Tongue (tissue), 2 donors: ENCODE measurements around the gene RASSF5. TPM values are rescaled to one million over a fixed set of nuclear protein-coding genes. Genes with fewer than 3 reads are reported as not detected.
A peak's percentile ranks its signal among the peaks of the same experiment; 100 is the strongest.

Experiments
- DNase-seq: peaks from one replicate; pipeline ENCODE4 v3.0.0-alpha.2; 2015
- total RNA-seq: library from RNA; depleted of rRNA; stranded (reverse); fragments of >200 nt; gene quantifications from one replicate; pipeline ENCODE4 v1.2.3, GENCODE V29; 2014

Gene RASSF5
- total RNA-seq, 1 donor from 2014 or later = 12.8 TPM

DNA sequence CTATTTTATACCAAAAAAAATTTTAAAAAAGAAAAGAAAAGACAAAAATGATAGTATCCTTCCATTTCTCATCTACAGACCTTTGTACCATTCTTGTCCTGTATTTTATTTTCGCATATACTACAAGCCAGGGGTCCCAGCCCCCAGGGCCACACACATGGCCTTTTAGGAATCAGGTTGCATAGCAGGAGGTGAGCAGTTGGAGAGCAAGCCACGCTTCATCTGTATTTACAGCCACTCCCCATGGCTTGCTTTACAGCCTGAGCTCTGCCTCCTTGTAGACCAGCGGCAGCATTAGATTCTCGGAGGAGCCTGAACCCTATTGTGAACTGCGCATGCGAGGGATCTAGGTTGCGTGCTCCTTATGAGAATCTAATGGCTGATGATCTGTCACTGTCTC, 39.8 kb downstream of the RASSF5 start:
- DNase-seq = no peak

DNA sequence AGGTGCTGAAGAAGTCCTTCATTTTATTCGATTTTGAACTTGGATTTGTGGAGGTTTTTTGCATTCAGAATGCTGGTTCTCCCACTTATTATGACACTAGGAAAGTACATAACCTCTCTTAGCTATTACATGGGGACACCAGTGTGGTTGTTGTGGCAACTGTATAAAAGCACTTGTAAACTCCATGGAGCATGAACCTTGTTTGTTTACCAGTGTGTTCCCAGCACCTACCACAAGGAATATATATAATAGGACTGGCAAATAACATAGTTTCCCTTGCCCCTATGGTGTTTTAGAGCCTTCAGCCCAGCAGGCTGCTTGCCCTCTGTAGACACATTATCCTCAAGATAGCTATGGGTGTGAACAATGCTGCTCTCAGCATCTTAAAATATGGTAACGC, 43.1 kb downstream of the RASSF5 start:
- DNase-seq = no peak

DNA sequence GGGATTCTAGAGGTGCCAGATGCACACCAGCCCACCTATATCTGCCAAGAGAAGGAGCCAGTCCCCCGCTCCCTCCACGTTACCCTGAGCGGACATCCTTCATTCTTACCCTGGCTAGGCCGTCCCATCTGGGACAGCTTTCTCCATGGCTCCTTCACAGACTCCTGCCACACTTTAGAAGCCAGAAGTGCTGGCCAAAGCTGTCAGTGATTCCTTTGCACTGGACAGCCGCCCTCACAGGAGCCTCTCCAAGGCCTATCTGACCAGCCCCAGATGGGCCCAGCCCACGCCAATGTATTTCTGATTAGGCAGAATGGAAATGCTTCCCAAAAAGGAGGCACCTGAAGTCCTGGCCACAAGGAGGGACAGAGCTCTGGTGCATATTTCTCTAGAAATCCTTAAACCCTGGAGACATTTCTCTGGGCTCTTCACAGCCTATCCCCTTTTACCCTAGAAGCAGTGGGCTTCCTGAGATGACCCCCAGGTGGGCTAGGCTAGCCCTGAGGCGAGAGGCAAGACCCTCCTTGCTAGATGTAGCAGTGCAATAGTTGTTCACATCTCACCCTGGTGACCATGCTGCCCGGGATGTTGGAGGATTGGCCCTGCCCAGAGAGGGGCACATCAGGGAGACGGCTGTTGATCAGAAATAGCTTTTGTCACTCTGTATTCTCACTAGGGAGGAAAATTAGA, 44.1 kb downstream of the RASSF5 start:
- no peak for DNase-seq

DNA sequence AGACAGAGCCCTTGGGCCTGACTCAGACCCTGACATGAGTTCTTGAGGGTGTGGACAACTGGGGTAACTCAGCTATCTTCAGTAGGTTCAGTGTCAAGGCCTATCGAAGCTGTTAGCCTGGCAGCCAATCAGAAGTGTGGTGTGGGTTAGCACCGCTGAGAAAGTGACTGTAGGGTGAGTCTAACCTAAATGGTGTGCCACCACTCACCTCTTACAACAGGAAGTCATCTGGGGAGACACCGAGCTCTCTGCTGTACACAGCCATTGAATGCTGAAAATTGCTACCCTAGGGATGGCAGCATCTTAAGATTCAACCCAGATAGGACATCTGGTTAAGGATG, 44.6 kb downstream of the RASSF5 start:
- no peak for DNase-seq

DNA sequence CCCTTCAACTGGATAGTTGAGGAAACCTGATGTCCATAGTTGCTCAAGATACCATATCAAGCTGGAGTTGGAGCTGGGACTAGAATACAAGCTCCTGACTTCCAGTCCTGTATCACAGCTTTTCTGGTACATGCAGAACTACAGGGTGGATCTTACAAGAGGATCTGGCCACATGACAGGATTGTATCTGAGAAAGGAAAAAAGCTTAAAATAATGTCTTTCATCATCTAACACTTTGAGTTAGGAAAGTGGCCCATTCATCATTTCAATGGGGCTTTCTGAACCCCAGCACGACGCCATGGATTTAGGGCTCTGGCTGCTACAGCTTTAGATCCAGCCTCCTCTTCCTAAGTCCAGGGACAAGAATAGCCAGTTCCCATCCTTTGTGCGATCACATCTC, 46.9 kb downstream of the RASSF5 start:
- DNase-seq = no peak

DNA sequence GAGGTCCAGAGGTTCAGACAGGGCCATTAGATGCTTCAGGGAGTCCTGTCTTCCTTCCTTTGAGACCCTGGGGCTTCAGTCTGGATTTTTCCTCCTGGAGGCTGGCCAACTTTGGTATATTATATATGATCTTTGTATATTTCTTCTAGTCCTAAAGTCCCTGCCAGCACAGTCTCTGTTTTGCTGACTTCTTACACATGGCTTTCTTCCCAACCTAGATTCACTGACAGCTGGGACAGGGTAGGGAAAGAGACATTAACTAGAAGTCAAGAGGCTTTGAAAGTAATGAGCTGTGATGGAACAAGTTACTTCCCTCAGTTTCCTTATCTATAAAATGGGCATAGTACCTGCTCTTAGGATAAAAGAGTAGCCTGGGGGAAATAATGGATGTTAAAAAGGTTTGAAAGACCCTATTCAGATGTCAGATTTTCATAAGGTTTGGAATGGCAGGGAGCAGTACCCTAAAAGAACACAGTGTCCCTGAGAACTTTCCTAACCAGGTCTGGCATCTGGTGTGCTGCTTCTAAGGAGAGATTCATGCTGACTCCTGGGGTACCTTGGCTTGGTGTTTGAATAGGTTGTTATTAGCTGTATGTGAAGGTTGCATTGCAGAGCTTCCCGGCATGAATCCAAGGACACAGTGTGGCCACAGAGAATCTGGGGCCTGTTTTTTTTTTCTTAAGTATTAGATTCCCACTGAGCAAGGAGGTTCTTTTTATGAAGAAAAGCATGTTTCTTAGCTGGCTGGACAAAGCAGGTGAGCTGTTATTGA, 47.6 kb downstream of the RASSF5 start:
- no peak for DNase-seq

DNA sequence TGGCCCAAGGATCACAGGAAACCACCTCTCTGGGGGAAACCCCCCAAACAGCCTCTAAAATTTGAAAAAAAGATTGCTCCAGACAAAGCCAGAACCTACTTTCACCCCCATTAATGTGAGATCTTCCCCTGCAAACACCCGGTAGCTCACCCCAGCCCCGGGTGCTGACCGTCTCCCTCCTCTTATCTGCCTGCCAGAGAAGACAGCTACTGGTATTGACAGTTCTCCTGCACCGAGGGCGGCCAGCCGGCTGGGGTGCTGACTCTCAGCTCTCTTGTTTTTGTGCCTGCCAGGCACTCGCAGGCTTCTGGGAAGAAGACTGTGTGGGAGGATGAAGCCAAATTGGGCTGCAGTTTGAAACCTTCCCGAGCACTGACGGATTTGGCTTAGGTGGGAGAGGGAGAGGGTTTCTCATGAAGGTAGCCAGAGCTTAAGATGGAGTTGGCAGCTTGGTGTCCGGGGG, 48.2 kb downstream of the RASSF5 start:
- DNase-seq = peak; percentile 38

DNA sequence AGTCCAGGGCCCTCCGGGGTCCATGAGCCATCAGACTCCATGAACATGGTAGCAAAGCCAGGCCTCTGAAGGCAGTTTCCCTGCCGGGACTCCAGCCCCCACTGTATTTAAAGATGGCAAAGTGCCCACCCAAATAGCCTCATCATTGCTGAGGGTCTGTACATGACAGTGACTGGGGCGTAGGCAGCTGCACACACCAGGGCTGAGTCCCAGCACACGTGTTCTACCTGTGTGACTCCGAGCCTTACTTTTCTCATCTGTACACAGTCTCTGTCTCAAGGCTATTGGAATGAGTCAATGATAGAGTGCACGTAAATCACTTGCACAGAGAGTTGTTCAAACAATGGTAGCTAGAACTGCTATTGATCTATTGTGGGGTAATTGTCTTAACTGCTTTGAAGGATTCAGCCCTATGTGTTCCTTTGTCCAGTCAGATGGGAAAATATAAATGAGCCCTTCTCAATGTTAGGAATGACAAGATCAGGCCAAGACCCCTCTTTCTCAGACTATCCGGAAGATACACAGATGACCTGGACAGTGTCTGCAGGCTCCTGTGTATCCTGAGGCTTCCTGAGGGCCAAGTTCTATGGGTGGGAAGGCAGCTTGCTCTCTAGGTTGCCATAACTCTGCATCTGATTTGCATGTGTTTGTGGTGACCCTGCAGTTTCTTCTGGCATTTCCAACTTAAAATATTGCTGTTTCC, 48.9 kb downstream of the RASSF5 start:
- no peak for DNase-seq

DNA sequence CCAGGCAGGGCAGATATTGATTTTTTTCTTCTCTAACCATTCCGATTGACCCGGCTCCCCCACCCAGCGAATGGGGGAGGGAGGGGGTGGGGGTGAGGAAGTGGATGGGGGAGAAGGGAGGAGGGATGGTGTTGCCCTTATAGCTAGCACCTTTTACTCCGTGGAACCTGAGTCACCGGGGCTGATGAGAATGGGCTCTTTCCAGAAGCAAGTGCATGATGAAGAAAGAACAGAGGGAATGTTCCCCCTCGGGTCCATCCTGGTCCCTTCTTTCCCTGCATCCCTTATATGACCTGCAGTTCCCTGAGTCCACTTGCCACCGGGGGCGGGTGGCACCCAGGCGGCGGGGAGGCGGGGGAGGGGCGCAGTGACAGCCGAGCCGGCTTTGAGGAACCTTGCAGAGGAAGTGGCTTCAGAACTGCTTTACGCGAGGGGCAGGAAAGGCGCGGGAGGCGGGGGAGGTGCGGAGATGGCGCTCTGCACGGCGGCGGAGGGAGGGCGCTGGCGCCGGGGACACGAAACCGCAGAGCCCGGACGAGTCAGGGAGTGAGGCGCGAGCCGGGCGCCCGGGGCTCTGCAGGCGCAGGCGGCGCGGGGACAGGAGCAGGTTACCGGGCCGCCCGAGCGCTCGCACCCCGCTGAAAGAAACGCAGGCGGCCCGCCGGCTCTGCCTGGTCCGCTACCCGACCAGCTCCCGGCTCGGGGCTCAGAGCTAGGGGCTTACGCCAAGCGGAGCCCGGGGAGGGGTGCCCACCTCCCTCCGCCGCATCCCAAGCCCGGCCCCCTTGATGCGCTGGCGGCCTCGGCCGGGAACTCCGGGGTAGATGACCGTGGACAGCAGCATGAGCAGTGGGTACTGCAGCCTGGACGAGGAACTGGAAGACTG, 49.7 kb downstream of the RASSF5 start:
- DNase-seq = peak; percentile 64

DNA sequence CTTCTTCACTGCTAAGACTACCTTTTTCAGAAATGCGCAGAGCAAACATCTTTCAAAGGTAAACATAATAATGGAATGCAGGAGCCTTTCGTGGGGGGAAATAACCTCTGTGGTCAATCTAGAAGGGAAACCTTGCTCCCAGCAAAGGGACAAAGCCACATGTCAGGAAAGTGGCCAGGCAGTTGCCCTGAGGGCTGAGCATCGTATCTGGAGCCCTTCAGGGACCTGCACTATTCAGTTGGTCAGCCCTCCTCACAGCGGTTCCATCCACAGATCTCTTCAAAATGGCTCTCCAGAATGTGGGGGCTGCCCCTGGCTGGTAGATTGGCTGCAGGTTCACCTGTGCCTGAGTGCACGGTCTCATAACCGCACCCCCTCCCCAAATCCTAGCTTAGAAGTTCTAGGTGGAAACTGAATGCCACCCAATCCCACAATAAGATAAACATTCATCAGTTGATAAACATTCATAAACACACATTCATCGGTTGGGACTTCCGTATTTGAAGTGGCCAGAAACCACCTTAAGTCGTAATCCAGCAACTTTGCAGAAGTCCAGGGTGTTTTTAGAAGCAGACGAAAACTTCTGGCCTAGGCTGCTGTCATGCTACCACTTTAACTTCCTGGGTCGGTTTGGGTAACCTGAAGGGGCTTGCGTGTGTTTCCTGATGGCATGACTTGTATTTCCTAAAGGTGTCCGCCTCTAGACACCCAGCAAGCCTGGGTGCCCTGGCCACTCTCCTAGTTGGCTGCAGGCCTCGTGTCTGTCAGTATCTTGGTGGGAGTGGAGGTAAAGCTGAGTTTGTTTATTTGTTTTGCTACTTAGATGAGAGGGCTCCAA, 50.5 kb downstream of the RASSF5 start:
- no peak for DNase-seq

DNA sequence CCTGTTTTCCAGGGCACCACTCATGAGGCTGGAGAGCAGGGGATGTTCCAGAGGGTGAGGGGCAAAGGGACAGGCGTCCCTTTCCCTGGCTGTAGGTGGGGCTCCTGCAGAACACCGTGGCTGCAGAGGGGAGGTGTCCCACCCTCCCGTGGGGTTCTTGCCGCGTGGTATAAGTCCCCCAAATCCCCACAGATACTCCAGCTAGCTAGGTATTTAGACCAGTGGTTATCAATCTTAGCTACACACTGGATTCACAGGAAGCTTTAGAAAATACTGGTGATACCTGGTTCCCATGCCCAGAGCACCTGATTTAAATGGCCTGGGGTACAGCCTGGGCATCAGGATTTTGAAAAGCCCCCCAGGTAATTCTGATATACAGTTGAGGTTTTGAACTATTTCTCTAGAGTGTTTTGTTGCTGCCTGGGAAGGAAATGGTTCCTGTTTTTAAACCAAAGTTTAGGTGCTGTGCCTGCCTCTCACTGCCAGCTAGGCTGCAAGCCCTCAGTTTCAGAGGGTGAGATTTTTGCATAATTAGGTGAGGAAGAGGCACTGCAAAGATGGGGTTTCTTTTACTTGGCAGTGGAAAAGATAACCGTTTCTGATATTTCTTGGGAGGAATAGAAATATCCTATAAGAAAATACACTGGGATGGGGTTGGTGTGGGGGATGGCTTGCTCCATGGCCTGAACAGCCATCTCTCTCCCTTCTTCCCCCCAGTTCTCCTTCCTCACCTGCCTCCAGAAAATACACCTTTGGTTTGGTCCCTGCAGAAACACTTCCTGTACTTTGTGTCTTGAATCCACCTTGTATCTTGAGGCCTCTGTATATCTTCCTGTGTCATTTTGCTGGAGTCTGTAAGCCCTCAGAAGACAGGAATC, 51.7 kb downstream of the RASSF5 start:
- DNase-seq = no peak

DNA sequence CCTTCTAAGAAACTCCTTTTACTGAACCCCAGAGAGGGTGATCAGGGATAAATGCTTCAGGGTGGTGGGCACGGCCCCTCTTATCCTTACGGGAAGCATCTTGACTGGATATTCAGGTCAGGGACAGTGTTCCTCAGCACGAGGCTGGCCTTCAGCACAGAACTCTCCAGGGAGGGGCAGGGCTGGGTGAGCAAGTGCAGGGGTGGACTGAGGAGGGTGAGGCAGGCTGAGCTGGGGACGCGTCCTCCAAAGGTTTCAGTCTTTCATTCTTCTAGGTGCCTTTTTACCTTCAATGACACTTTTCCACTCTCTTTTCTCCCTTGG, 52.3 kb downstream of the RASSF5 start:
- no peak for DNase-seq

DNA sequence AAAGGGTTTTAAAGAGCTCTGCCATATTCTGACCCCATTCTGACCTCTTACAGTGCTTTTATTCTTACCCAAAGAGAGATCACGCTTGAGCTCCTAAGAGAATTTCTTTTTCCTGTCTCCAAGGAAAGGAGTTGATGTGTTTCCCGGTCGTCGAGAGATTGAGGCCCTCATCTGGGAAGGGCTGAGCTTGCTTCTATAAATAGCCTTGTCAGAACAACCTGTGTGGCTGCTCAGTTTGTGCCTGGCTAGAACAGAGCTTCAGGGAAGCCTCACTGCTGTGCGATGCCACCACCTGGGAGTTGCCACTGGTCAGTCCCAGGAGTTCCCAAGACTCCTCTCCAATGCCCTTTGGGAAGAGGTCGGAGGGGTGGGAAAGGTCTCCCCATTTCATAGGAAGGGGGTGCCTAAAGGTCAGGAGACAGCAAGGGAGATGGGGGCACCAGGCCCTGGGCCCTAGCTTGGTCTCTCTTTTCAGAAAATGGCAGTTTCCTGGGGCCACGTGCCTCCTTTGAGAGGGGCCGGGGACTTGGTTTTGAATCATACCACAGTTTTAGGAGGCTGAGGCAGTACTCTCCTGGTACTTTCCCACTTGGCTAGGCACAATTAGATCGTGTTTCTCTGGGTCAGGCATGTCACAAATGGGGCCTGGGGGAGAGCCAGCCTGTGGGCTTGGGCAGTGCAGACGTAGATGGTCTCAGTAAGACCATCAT, 52.8 kb downstream of the RASSF5 start:
- peak; percentile 77 for DNase-seq

DNA sequence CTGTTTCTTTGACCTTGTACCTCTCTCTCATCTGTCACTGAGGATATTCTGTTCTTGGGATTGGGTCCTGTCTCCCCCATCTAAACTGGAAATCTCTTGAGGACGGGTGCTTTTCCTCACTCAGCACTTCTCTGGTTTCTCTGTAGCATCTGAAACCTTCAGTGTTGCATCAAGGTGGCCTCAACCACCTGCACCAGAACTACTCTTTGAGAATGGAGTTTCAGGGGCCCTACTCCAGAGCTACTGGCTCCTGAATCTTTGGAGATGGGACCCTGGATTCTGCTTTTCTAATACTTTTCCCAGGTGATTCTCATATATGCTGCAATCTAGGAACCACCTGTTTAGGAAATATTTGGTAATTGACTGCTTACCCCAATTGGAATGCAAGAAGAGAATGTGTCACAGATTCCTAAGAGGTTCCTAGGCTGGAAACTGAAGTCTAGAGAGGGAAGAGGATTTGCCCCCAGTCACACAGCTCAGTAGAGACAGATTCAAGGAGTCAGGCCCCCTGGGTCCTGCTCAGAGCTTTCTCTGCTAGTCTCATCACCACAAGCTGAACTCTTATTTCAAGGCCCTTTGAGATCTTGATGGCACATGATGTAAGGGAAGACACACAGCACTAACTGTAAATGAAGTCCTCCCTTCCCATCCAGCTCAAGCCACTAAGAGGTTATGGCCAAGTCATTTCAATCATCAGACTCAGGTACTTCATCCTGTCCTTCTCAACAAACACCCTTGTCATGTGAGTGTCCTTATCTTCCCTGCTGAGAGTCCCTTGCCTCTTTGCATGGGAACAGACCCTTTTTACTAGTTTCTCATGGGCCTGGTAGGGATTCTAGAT, 56.3 kb downstream of the RASSF5 start:
- no peak for DNase-seq

DNA sequence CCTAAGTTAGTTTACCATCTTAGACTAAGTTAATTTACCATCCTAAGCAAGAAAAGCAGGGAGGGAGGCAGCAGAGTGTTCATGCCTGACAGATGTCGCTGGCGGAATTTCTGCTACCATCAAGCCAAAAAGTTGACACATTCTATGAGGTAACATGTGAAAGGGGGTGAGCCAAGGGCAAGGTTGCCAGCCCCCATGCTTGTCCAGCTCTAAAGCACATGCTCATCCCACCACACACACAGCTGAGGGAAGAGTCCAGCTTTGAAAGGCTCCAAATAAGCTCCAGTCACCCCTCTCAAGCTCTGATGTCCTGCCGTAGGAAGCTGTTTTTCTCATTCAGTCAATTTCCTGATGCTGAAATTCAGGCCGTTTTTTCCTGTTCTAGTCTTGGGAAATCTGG, 58.7 kb downstream of the RASSF5 start:
- no peak for DNase-seq

DNA sequence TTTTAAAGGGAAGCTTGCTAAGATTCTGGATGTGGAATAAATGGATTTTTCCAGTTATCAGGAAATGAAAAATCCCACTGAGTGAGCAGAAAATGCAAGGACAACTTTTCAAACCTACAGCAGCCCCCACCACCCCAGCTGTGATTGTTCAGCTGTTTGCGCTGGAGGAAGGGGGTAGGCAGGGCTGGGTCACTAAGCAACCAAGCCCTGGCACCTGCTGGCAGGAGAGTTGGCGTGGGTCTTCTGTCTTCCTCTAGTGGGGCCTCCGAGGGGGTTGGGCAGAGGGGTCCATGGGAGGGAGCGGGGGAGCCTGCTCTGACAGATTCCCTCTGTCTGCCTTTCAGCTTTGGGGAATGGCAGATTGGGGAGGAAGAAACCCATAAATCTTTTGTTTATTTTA, 59.7 kb downstream of the RASSF5 start:
- DNase-seq = peak; percentile 84

DNA sequence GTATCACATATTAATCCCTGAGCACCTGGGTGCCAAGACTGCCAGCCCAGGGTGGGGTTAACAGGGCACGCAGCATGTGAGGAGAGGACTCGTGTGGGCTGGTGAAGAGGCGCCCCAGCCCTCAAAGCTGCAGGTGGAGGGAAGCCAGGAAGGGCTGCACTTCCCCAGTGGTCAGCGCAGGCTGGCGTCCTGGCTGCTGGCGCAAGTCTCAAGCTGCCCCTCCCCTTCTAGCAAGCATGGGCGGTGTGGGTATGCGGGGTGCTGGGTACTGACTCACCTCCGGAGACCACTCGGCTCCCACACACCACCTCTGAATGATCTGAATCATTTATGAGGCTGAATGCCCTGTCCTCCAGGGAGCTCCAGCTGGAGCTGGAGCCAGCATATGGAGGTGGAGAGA, 60.9 kb downstream of the RASSF5 start:
- DNase-seq = no peak

DNA sequence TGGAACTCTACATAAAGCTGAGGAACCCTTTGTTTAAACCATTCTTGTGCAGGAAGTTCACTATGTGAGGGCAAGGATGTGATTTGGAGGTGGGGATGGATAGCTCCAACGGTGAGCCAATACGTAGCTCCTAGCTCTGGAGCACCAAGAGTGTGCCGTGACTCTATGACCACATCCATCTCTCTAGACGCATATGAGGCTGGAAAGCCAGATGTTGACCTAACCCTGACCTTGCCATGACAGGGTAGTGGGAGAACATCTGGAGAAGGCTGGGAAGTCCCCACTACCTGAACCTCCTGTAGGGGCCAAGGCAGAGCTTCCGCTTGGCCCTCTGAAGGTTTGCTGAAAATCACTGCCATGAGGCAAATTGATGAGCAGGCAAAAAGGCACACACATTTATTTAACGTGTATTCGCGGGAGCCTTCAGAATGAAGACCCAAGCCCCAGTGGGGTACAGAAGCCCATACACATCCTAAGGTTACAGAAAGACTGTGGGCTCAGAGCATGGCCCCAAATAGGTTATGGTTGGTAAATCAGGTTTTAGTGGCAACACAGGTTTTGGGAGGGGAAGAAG, 61.5 kb downstream of the RASSF5 start:
- no peak for DNase-seq

DNA sequence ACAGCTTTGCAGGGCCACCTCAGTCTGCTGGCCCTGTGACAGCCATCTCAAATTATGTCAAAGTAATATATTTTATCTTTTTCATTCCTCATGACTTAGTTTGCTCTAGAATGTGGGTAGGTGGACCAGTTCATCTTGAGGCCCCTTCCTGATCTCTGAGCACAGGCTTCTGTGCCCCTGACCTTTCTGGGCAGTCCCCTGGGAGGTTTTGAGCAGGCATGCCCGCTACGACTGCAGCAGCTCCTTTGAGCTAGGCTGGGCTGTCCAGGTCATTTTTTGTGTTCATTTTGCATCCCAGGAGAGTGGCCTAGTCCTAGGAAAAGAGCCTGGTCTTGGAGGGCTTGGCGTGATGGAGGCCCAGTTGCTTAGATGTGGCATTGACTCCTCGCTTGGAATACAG, 62.2 kb downstream of the RASSF5 start:
- no peak for DNase-seq
